ENCODE data around the gene C4BPA.

C4BPA gene

DNA sequence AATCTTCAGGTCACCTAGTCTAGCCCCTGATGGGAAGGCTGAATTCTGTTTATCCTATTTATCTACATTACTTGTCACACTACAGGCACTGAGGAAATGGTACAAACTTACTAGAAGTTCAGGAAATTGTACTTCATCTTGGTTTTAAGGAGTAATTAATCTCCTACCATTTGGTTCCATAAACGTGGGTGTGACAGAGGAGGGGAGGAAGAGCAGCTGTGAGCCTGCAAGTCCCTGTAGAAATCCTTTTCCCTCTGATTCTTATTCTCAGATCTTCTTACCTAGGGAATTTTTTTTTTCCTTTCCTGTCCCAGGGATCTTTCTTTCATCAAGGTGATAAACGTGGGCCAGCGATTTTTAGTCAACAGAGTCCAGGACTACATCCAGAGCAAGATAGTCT lies 36.8 kb upstream of the C4BPA start:
- Histone ChIP-seq H3K27me3 (ENCODE audit: insufficient read depth, low read length) (no peaks in the 10 kb centered on the region), H3K4me3 (ENCODE audit: low read length) (no peak overlapping the region), H3K4me1 (ENCODE audit: insufficient read depth, low read length) (no peaks in the 10 kb centered on the region), H3K27ac (ENCODE audit: low read depth, low read length) (no peak overlapping the region), H3K9me3 (ENCODE audit: insufficient read depth, low read depth, low read length) (no peaks in the 10 kb centered on the region), H3K36me3 (ENCODE audit: insufficient read depth, low read length) (peaks cover 73% of the 10 kb centered on the region), H3K9ac (ENCODE audit: low read depth, low read length) (no peak overlapping the region)
- 95% methylated on average over 3 of the region's 3 CpGs for WGBS

DNA sequence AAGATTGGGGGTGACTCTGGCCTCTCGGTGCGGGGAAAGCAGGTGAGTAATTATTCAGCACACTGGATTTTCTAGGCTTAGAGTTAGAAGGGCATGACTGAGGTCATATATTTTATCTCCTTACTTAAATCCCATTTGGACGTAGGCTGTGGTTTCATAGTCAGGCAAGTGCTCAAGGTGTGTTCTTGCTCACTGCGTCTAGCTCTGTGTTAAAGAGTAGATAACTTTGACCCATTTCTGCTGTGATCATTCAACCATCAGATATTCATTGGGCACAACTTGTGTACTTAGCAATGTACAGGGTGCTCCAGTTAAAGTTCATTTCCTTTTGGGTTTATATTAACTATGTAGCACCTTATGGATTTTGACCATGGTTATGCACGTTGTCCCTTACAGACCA lies 36.4 kb upstream of the C4BPA start:
- Histone ChIP-seq H3K9ac (ENCODE audit: low read depth, low read length) (no peak overlapping the region), H3K36me3 (ENCODE audit: insufficient read depth, low read length) (peaks cover 75% of the 10 kb centered on the region), H3K4me3 (ENCODE audit: low read length) (no peak overlapping the region), H3K27ac (ENCODE audit: low read depth, low read length) (no peak overlapping the region), H3K27me3 (ENCODE audit: insufficient read depth, low read length) (no peaks in the 10 kb centered on the region), H3K4me1 (ENCODE audit: insufficient read depth, low read length) (no peaks in the 10 kb centered on the region), H3K9me3 (ENCODE audit: insufficient read depth, low read depth, low read length) (no peaks in the 10 kb centered on the region)
- WGBS: 82% methylated on average over 5 of the region's 5 CpGs

DNA sequence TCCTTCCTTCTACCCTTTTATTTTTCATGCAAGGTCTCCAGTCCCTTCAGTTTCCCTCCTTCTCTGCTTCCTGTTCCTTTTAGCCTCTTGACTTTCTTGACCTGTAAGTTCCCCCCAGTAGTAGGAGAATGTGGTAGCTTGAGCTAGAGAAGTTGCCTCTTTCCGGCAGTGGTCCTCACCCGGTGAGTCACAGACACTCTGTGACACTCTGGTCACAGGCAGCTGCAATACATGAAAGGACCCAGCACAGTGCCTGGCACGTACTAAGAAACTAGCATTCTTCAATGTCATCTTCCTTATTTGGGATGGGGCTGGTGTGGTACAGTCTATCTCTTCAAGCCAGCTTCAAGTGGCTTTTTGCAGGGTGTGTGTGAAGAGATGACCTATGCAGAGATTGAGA lies 35.0 kb upstream of the C4BPA start:
- no peaks in the 10 kb centered on the region for H3K4me1 ChIP-seq (ENCODE audit: insufficient read depth, low read length)
- WGBS: 91% methylated on average over 3 of the region's 3 CpGs
- H3K9ac ChIP-seq (ENCODE audit: low read depth, low read length): no peak overlapping the region
- H3K27ac ChIP-seq (ENCODE audit: low read depth, low read length): no peak overlapping the region
- H3K9me3 ChIP-seq (ENCODE audit: insufficient read depth, low read depth, low read length): no peaks in the 10 kb centered on the region
- peaks cover 61% of the 10 kb centered on the region for H3K36me3 ChIP-seq (ENCODE audit: insufficient read depth, low read length)
- H3K4me3 ChIP-seq (ENCODE audit: low read length): no peak overlapping the region
- H3K27me3 ChIP-seq (ENCODE audit: insufficient read depth, low read length): no peaks in the 10 kb centered on the region

DNA sequence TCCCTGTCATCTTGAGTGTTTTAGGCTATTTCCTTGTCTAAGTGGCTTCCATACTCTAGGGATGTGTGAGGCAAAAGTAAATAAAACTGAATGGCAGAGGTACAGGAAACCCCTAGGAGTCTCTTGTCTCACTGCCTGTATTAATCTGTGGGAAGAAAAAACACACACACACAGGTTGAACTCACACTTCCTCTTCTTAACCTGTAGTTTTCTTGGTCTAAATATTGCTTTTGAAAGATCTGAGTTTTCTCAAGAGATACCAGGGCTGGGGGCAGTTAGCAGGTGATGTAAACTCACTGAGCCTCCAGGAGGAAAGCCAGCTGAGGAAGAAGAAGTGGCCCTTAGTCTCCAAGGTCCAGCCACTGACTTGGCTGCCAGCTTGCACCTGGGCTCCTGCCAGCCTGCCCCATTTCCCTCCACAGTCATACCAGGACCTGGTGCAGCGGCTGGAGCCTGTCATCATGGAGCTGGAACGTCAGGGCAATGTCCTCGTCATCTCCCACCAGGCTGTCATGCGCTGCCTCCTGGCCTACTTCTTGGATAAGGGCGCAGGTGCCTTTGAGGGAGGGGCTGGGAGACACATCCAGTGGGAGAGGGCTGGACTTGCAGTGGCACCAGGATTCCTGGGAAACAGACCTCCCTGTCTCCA lies 34.1 kb upstream of the C4BPA start:
- WGBS: 93% methylated on average over 5 of the region's 5 CpGs
- Histone ChIP-seq H3K36me3 (ENCODE audit: insufficient read depth, low read length) (peaks cover 56% of the 10 kb centered on the region), H3K9me3 (ENCODE audit: insufficient read depth, low read depth, low read length) (no peaks in the 10 kb centered on the region), H3K4me1 (ENCODE audit: insufficient read depth, low read length) (no peaks in the 10 kb centered on the region), H3K27ac (ENCODE audit: low read depth, low read length) (no peak overlapping the region), H3K9ac (ENCODE audit: low read depth, low read length) (no peak overlapping the region), H3K4me3 (ENCODE audit: low read length) (no peak overlapping the region), H3K27me3 (ENCODE audit: insufficient read depth, low read length) (no peaks in the 10 kb centered on the region)

DNA sequence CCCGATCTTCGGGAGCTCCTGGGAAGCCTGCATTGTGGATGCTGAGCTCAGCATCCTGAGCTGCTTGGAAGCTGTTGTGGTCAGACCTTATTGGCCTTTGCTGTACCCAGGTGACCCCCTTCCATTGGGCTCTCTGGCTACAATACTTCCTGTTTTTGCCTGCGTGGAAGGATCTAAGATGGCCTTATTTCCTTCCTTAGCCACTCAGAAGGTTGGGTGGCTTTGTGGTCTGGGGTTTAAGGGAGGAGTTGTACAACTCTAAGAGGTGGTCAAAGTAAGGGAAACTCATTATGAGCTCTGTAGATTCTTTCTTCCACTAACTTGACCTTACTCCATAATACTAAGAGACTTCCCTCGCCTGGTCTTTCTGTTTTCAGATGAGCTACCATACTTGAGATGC lies 33.2 kb upstream of the C4BPA start:
- Histone ChIP-seq H3K27me3 (ENCODE audit: insufficient read depth, low read length) (no peaks in the 10 kb centered on the region), H3K36me3 (ENCODE audit: insufficient read depth, low read length) (peaks cover 49% of the 10 kb centered on the region), H3K27ac (ENCODE audit: low read depth, low read length) (no peak overlapping the region), H3K4me1 (ENCODE audit: insufficient read depth, low read length) (no peaks in the 10 kb centered on the region), H3K4me3 (ENCODE audit: low read length) (no peak overlapping the region), H3K9ac (ENCODE audit: low read depth, low read length) (no peak overlapping the region), H3K9me3 (ENCODE audit: insufficient read depth, low read depth, low read length) (no peaks in the 10 kb centered on the region)
- 93% methylated on average over 4 of the region's 4 CpGs for WGBS

DNA sequence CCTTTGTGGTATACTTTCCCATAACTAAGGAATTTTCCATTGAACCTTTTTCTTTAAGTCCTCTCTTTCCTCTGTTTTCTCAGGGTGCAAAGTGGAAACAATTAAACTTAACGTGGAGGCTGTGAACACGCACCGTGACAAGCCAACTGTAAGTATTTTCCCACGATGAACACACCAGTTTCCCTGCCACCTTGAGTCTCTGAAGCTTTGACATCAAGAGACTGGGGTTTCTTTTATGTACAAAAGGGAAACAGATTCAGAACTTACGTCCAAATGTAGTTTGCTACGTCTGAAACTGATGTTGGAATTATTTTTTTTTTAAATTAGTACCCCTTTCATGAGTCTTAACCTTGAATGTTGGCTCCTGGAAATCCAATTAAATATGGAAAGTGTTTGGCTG lies 32.6 kb upstream of the C4BPA start:
- Histone ChIP-seq H3K27ac (ENCODE audit: low read depth, low read length) (no peak overlapping the region), H3K4me1 (ENCODE audit: insufficient read depth, low read length) (no peaks in the 10 kb centered on the region), H3K9ac (ENCODE audit: low read depth, low read length) (no peak overlapping the region), H3K9me3 (ENCODE audit: insufficient read depth, low read depth, low read length) (no peaks in the 10 kb centered on the region), H3K36me3 (ENCODE audit: insufficient read depth, low read length) (peaks cover 44% of the 10 kb centered on the region), H3K27me3 (ENCODE audit: insufficient read depth, low read length) (no peaks in the 10 kb centered on the region), H3K4me3 (ENCODE audit: low read length) (no peak overlapping the region)
- 93% methylated on average over 6 of the region's 6 CpGs for WGBS

DNA sequence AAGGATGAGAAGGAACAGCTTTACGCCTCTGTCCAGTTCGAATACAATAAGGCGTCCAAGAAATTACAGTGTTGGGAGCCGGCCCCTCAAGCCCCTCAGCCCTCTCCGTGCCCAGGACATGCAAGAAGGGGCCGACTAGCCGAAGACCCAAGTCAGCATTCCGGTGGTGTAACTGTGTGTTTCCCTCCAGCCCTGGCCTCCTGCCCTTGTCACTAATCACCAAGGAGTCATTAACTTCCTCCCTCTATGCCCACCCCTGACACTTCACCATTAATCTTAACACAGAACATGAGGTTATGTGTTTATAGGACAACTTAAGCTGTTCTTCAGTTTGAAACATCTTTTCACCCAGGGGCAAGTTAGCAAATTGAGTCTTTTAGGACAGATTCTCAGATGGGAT lies 31.8 kb upstream of the C4BPA start:
- no peak overlapping the region for H3K4me3 ChIP-seq (ENCODE audit: low read length)
- 98% methylated on average over 8 of the region's 8 CpGs for WGBS
- H3K36me3 ChIP-seq (ENCODE audit: insufficient read depth, low read length): peaks cover 42% of the 10 kb centered on the region
- H3K27me3 ChIP-seq (ENCODE audit: insufficient read depth, low read length): no peaks in the 10 kb centered on the region
- no peak overlapping the region for H3K9ac ChIP-seq (ENCODE audit: low read depth, low read length)
- no peak overlapping the region for H3K27ac ChIP-seq (ENCODE audit: low read depth, low read length)
- H3K9me3 ChIP-seq (ENCODE audit: insufficient read depth, low read depth, low read length): no peaks in the 10 kb centered on the region
- H3K4me1 ChIP-seq (ENCODE audit: insufficient read depth, low read length): no peaks in the 10 kb centered on the region

DNA sequence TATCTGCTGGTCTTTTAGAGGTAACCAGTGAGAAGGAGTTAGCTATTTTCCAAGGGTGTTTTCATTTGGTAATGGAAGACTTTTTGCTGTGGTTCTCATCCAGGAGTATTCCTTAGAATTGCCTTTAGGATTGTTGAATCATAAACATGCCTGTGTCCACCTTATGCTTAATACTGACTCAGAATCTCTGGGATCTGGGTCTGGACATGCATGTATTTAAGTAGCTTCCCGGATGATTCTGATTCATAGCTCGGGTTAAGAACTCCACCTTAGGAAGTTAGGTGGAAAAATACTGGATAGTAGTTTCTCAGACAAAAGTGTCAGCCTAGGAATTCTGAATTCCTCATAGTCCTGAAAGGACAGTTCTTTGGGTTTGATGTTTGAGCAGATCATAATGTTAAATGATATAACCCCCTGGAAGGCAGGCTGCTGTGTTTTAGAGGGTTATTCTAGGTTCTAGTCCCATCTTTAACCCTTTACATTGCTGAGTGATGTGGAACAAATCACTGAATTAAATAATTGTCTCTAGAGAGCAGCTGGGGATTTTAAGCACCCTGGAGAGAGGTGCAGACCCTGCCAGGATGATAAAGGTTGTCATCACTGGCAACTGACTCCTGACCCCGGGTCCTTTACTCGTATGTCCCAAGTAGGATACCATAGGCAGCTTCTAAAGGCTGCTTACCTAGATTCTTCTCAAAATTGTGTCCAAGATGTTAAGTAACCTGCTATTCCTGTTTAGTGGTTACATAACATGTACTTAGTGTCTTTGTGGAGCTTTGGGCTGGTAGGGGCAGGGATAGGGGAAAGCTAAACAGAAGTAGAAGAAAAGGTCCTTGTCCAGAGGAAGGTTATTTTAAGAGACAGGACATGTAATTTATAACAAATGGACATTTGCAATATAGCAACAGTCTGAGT lies 29.9 kb upstream of the C4BPA start:
- no peak overlapping the region for H3K9ac ChIP-seq (ENCODE audit: low read depth, low read length)
- H3K4me3 ChIP-seq (ENCODE audit: low read length): no peak overlapping the region
- peaks cover 25% of the 10 kb centered on the region for H3K36me3 ChIP-seq (ENCODE audit: insufficient read depth, low read length)
- no peaks in the 10 kb centered on the region for H3K27me3 ChIP-seq (ENCODE audit: insufficient read depth, low read length)
- H3K9me3 ChIP-seq (ENCODE audit: insufficient read depth, low read depth, low read length): no peaks in the 10 kb centered on the region
- WGBS: 92% methylated on average over 4 of the region's 4 CpGs
- no peak overlapping the region for H3K27ac ChIP-seq (ENCODE audit: low read depth, low read length)
- no peaks in the 10 kb centered on the region for H3K4me1 ChIP-seq (ENCODE audit: insufficient read depth, low read length)

DNA sequence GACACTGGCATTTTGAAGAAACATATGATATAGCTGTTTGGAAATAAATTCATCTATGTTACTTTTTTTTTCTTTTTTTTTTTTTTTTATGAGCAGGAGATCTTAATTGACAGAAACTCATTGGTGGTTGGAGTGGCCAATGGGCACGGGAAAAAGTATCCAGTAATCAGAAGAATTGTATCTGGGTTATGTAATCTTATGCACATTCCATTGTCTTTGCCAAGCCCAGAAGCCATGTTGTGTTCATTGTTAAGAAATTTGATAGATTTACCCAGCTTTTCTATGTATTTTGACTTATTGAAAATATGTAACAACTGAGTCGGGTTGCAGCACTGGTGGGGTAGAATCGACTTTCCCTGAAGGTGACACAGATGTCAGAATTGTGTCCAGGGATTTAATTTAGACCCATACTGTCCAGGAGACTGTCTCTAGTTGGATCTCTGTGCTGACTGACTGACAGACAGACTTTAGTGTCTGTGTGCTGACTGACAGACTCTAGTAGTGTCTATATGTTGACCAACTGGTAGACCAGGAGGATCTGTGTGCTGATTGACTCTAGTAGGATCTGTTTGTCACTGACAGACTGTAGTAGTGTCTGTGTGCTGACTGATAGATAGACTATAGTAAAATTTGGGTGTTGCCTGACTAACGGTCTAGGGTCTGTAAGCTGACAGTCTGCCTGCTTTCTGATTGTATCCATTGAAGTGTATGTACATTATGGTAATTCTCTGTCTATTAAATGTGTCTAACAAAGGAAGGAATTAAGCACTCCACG lies 27.7 kb upstream of the C4BPA start:
- Histone ChIP-seq H3K4me3 (ENCODE audit: low read length) (no peak overlapping the region), H3K27ac (ENCODE audit: low read depth, low read length) (no peak overlapping the region), H3K27me3 (ENCODE audit: insufficient read depth, low read length) (no peaks in the 10 kb centered on the region), H3K9me3 (ENCODE audit: insufficient read depth, low read depth, low read length) (no peaks in the 10 kb centered on the region), H3K9ac (ENCODE audit: low read depth, low read length) (no peak overlapping the region), H3K36me3 (ENCODE audit: insufficient read depth, low read length) (peaks cover 5% of the 10 kb centered on the region; the same call in 1 of the 2 replicates), H3K4me1 (ENCODE audit: insufficient read depth, low read length) (no peaks in the 10 kb centered on the region)
- 91% methylated on average over 4 of the region's 5 CpGs for WGBS

DNA sequence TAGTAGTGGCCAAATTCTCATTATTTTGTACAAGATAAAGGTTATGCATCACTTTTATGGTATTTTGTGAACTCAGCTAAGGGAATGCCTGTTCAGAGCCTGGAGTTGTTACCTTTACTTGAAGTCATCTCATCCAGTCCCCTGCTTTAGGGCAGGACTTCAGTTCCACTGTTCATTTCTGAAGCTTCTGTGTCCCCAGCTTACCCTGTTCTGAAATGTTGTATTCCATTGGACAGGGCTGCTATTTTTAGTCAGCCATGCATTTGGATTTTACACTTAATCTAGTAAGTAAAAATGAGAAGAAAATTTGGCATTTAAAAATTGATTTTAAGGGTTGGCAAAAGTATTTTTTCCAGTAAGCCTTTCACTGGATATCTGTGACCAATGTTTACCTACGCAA lies 27.0 kb upstream of the C4BPA start:
- H3K4me3 ChIP-seq (ENCODE audit: low read length): no peak overlapping the region
- no peaks in the 10 kb centered on the region for H3K9me3 ChIP-seq (ENCODE audit: insufficient read depth, low read depth, low read length)
- no peak overlapping the region for H3K9ac ChIP-seq (ENCODE audit: low read depth, low read length)
- H3K4me1 ChIP-seq (ENCODE audit: insufficient read depth, low read length): no peaks in the 10 kb centered on the region
- H3K27me3 ChIP-seq (ENCODE audit: insufficient read depth, low read length): no peaks in the 10 kb centered on the region
- no peak overlapping the region for H3K27ac ChIP-seq (ENCODE audit: low read depth, low read length)
- H3K36me3 ChIP-seq (ENCODE audit: insufficient read depth, low read length): peaks cover 4% of the 10 kb centered on the region; the same call in 1 of the 2 replicates
- WGBS: 100% methylated on average over 1 of the region's 1 CpG

All from HUES64 (cell line).